Stimulated activated CD4-positive, alpha-beta T cell treated with anti-CD3 and anti-CD28 coated beads, Interleukin-1b, Interleukin-23, amount 100 ng/mL, for 1 hour (primary cell): ENCODE results near the gene GRK3.
"Not testable (repeated sequence)": the region's sequence is repeated elsewhere in the genome, so short reads cannot be mapped to it uniquely, and the experiment has no call there.

Experiments
- DNase-seq, 2 donors: peaks; one replicate each; pipeline ENCODE4 v3.0.0-alpha.2; 2020; ENCODE audit warnings: low read depth in 2 of 2

Gene GRK3

DNA sequence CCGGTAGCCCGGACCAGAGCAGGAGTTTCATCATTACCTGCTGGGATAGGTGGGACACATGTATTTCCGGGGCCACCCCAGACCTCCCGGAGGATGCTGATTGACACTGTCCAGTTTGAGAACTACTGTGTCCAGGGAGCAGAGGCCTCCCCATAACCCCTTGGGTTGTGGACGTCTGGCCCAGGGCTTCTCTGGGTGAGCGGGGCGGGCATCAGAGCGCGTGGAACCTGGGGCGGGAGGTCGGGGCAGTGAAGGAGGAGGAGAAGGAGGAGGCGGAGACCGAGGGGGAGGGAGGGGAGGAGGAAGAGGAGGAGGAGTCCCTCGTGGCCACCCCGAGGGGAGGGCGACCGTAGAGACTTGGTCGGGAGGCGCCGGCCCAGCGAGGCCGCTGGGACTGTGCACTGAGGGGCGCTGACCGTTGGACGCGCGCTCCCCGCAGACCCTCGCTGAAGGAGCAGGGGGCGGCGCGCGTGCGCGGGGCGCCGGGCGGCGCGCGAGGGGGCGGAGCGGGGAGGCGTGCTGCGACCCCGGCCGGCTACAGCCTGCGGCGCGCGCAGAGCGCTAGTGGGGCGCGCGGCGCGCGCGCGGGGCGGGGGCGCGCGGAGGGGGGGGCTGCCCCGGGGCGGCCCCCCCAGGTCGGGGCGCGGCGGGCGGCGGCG is at the start of gene GRK3:
Gene GRK3, plus strand, starts transcription at position 356 of the 659 bp plus-strand sequence. CDS start 366 bp downstream, outside the sequence.
- DNase-seq, result peak in 1 of 2 donors; percentile 43

DNA sequence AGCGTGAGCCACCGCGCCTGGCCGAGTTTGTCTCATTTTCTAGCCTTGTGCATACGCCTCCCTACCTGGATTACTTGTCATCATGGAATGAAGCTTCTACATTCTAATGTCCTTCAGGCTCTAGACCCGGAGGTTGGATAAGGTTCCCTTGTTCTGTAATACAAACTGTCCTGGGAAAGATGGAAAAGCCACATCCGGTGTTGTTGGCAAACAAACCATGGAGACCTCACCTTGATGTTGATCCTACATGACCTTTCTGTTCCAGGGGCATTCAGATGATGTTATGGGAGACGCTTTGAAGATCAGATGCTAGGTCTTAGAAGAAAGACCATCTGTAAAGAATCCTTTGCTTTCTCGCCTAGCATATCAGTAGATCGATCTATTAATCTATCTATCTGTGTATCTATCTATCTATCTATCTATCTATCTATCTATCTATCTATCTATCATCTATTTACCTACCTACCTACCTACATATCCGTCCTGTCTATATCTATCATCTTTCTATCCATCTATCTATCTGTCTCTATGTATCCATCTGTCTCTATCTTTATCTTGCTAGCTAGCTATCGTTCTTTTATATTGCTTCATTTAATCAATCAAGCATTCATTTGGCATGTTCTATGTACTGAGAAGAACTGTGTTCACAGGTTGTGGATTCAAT is 46.3 kb upstream of the GRK3 start:
- no peak for DNase-seq

DNA sequence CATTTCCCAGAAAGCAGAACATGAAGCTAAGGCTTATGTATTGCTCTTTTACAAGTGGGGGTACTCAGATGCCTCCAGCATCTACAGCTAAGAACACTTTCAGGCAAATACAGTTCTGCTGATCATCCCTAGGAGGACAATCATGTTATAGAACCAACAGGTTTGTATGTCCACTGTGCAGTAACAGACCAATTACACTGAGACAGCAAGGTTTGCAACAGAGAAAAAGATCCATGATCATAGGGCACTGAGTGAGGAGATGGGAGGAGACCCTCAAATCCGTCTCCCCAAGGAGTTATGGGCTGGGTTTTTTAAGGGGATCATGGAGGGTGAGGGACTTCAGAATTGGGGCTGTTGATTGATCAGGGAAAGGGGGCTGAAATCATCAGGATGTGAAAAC is 39.1 kb upstream of the GRK3 start:
- DNase-seq, result no peak

GRCh38 chr22:25525804-25526584 is 38.5 kb upstream of the GRK3 start:
- not testable (repeated sequence) for DNase-seq

DNA sequence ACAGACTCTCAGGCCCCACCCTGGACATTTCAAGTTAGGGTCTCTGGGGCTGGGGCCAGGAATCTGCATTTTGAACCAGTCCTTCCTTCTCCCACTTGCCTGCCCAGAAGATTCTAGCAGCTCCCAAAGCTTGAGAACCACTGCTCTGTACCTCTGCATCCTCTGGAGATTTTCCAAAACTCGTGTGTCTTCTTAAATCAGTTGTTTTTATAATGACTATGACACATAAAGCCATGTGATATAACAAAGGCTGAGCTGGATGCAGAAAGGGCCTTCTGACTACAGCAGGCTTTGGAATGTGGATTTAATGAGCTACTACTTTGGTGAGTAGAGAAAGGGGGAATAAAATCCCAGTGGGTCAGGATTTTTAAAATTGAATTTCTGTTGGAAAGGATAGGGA is 37.5 kb upstream of the GRK3 start:
- not testable (repeated sequence) for DNase-seq

DNA sequence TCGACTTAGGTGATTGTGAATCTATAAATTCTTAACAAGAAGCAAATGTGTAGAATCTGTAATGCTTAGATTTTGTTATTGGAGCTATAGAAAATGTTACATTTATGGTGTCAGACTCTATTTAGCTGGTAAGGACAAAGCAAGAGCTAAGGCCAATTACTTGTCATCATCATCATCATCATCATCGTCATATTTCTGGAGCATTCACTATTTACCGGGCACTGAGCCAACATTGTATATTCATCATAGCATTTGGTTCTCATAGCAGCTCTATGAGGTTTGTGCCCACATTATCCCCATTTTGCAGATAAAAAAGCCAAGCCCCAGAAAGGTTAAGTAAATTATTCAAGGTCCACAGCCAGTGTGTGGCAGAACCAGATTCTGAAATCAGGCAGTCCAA is 36.4 kb upstream of the GRK3 start:
- DNase-seq, result not testable (repeated sequence)

GRCh38 chr22:25529059-25529458 is 35.4 kb upstream of the GRK3 start:
- DNase-seq, result not testable (repeated sequence)

DNA sequence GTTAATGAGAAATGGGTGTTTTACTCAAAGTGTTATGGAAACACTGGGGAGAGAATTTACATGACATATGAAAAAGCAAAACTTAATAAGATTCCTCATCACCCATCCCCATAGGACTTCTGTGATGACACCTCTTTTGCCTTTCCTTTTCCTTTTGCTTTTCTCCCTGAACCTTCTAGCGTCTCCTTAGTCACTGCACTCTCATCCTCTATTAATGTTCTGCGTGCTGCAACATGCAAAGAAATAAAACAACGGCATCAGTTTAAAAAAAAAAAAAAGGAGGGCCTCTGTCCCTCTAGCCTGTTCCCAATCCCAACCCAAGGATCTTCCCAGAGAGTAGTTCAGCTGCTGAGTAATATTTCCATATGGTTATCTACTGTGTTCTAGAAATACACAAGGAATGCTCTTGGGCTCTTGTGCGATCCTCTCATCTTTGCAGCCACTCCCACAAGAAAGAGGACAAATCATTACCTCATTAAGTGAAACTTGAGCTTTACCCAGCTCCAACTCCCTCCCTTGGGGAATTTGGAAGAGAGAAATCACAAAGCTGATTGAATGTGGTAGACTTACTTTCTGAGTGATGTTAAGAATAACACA is 34.8 kb upstream of the GRK3 start:
- not testable (repeated sequence) for DNase-seq

DNA sequence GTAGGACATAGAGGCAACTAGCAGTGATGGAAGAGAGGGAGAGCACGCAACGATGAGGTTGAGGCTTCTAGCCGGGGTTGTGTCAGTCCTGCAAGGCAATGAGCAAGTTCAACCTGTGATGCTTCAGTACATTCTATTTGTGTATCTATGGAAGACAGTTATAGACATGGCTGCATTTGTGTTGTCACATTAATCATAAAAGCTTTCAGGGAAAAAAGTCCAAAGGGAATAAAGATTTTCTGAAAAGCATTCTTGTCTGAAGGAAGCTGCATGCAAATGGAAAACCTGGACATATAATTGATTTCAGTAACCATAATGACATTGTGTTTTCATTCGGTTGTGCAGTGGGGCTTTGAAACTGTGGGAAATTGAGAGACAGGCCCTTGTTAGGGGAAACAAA is 32.8 kb upstream of the GRK3 start:
- not testable (repeated sequence) for DNase-seq

- no peak for DNase-seq
These were observed 29.8 kb upstream of the GRK3 start for GRCh38 chr22:25534724-25535123.

DNA sequence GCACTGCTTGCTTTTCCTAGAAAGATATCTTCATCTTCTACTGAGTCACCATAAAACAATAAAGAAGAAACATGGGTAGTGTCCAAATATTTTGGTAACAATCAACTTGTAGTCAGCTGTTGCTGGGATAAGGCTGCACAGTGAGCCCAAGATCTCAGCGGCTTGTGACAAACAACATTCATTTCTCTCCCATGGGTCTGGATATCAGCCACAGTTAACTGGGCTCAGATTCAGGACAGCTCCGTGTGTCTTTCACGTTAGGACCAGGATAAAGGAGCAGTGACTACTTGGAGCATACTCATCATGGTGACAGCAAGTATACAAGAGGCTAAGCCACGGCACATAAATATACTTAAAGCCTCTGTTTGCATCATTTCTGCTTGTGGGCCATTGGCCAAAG is 27.9 kb upstream of the GRK3 start:
- no peak for DNase-seq

GRCh38 chr22:25540166-25540907 is 24.1 kb upstream of the GRK3 start:
- DNase-seq, result no peak

DNA sequence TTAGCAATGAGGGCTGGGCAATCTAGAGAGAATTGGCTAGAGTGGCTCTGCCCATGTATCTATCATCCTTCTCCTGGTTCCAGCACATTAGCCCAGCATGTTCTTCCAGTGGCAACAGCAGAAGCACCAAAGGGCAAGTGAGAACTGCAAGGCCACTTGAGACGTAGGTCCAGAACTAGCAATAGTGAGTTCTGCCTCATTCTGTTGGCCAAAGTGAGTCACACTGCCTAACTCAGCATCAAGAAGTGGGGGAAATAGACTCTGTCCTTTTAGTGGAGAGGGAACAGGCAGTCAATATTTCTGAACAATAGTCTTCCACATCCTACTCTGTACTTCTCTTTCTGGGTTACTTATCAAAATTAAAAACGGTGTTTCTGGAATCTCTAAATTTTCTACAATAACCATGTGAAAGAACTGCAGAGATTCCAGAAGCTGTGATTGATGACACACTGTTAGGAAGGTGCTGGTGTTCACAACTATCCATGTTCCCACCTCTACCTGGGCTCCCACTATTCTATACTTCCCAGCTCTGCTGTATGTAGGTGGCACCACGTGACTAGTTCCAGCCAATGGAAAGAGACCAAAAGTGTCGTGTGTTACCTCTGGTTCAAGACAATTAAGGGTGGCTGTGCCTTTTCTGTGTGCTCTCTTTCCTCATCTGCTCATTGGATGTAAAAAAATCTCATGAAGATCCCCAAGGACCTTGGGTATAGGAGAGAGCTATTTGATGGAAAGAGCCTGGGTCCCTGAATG is 23.4 kb upstream of the GRK3 start:
- no peak for DNase-seq

- no peak for DNase-seq
These were observed 22.3 kb upstream of the GRK3 start for GRCh38 chr22:25542191-25542590.

DNA sequence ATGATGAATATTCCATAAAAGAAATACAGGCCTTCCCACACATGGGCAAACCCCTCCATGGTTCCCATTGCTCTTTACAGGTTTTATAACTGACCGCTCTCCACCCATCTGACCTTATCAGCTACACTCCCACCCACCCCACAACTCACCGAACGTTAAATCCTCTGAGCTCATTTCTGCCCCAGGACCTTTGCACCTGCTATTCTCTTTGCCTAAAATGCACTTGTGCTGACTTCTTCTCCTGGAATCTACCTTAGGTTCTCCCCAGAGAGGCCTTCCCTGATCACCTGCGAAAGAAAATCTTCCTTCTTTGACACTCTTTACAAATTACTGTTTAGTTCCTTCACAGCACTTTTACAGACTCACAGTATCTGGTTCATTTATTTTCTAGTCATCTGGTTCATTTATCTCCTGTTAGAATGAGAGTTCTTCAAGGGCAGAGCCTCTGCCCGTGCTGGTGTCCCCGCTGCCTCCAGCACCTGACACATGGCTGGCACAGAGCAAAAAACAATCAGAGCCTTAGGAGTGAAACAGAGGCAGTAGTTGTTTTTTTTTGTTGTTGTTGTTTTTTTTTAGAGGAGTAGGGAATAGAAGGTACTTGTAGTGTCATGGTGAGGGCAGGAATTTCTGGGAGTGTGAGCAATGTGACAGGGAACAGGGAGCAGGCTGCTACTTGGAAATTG is 21.6 kb upstream of the GRK3 start:
- DNase-seq, result no peak

DNA sequence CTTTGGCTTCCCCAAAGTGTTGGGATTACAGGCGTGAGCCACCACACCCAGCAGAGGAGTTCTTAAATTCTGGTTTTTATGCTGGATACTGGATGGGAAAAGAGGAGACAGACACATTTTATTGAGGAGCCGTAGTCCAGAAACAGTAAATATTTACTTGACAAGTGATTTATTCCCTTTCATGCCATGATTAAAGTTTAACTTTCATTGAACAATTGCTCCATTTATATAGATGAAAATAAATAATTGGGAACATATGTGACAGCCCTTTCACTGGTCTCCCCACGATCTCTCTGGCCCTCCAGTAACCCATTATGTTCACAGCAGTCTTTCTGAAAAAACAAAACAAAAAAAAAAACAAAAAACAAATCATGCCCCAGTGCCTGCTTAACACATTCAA is 19.3 kb upstream of the GRK3 start:
- DNase-seq, result no peak

DNA sequence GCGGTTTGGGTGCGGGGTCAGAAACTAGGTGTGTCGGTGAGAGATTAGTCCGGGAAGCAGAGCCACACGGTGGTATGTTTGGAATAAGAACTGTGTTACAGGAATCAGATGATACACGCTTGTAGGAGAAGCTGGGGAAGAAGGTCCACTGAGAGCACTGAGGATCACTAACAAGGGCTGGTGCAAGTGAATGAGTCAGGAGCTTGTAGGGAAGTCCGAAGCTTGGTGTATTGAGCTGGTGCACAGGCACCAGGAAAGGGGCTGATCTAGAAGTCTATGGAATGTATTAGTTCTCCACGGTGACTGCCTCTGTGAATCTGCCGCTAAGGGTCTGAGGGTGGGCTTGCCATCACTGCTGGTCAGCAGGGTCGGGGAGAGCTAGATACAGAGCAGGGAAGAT is 18.8 kb upstream of the GRK3 start:
- no peak for DNase-seq

GRCh38 chr22:25546242-25546641 is 18.2 kb upstream of the GRK3 start:
- DNase-seq, result no peak

GRCh38 chr22:25546751-25547150 is 17.7 kb upstream of the GRK3 start:
- no peak for DNase-seq

- DNase-seq, result no peak
These were observed 15.5 kb upstream of the GRK3 start for GRCh38 chr22:25548866-25549464.
